Camera-type eye (tissue), 1 donor: ENCODE results near the gene HOXA1. TPM values are rescaled to one million over a fixed set of nuclear protein-coding genes. Genes with fewer than 3 reads are reported as not detected.

Experiments
- total RNA-seq: library from RNA; depleted of rRNA; stranded (reverse); fragments of >200 nt; gene quantifications from one replicate; pipeline ENCODE4 v1.2.3, GENCODE V29; 2014

Gene HOXA1
- 0.44 TPM for total RNA-seq

GRCh38 chr7:27095897-27096767 lies at the start of gene HOXA1:
Gene HOXA1, minus strand, starts transcription at chr7:27096000. Its CDS starts 88 bp downstream, at chr7:27095912.

DNA sequence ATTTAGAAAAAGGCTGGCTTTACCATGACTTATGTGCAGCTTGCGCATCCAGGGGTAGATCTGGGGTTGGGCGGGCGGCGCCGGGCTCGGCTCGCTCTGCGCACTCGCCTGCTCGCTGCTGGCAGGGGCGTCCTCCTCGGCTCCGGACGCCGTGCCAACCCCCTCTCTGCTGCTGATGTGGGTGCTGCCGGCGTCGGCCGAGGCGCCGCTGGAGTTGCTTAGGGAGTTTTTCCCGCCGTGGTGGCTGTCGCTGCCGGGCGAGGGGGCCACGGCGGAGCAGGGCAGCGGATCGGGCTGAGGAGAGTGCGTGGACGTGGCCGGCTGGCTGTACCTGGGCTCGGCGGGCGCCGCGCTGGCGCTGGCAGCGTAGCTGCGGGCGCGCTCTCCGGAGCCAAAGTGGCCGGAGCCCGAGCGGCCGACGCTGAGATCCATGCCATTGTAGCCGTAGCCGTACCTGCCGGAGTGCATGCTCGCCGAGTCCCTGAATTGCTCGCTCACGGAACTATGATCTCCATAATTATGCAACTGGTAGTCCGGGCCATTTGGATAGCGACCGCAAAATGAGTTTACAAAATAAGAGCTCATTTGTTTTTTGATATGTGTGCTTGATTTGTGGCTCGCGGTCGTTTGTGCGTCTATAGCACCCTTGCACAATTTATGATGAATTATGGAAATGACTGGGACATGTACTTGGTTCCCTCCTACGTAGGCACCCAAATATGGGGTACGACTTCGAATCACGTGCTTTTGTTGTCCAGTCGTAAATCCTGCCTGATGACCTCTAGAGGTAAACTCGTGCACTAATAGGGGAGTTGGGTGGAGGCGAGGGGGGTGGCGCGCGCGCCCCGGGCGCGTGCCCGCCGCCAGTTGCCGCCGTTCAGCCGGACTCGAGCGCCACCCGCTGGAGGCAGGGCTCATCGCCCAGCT lies 47.5 kb upstream of the HOXA1 start, which contains the start of gene HOXA5:
HOXA5 (minus strand) TSS at position 659 of the 927 bp plus-strand sequence; CDS start at position 585, 74 bp downstream.

GRCh38 chr7:27130540-27131389 lies 35.0 kb upstream of the HOXA1 start, which contains the start of gene HOXA4:
Gene HOXA4, minus strand, starts transcription at chr7:27130757. Its CDS starts 24 bp downstream, at chr7:27130733.

GRCh38 chr7:27102581-27103442 lies 7.0 kb upstream of the HOXA1 start, which contains the start of gene HOXA2:
Gene HOXA2, minus strand, starts transcription at chr7:27102683. Its CDS starts 183 bp downstream, at chr7:27102500.

Other genes with a start within 250 kb of the HOXA1 start
- 2.4 TPM for gene SKAP2, start 231.4 kb downstream of the HOXA1 start, total RNA-seq
- gene HOXA2, start 6.7 kb upstream of the HOXA1 start, total RNA-seq: not detected
- not detected for gene HOXA4, start 34.8 kb upstream of the HOXA1 start, total RNA-seq
- not detected for gene HOXA5, start 47.7 kb upstream of the HOXA1 start, total RNA-seq
- gene HOXA6, start 51.8 kb upstream of the HOXA1 start, total RNA-seq: not detected
- gene HOXA3, start 56.6 kb upstream of the HOXA1 start, total RNA-seq: not detected
- not detected for gene HOXA7, start 60.7 kb upstream of the HOXA1 start, total RNA-seq
- gene HOXA9, start 69.5 kb upstream of the HOXA1 start, total RNA-seq: not detected
- not detected for gene HOXA10, start 78.3 kb upstream of the HOXA1 start, total RNA-seq
- not detected for gene HOXA11, start 89.2 kb upstream of the HOXA1 start, total RNA-seq
- gene HOXA13, start 104.1 kb upstream of the HOXA1 start, total RNA-seq: 0.11 TPM
- gene EVX1, start 146.8 kb upstream of the HOXA1 start, total RNA-seq: not detected